NT2/D1 (cell line): ENCODE data around the gene GAS2L3.

Experiments used
- YY1 ChIP-seq: IDR thresholded peaks from 2 replicates; pipeline ENCODE4 v1.6.1; 2011; ENCODE audit not compliant: insufficient read length, insufficient read depth
- ZNF274 ChIP-seq: IDR thresholded peaks from 2 replicates; pipeline ENCODE4 v1.6.1; 2011; ENCODE audit warnings: mild to moderate bottlenecking, low read depth, low read length

DNA sequence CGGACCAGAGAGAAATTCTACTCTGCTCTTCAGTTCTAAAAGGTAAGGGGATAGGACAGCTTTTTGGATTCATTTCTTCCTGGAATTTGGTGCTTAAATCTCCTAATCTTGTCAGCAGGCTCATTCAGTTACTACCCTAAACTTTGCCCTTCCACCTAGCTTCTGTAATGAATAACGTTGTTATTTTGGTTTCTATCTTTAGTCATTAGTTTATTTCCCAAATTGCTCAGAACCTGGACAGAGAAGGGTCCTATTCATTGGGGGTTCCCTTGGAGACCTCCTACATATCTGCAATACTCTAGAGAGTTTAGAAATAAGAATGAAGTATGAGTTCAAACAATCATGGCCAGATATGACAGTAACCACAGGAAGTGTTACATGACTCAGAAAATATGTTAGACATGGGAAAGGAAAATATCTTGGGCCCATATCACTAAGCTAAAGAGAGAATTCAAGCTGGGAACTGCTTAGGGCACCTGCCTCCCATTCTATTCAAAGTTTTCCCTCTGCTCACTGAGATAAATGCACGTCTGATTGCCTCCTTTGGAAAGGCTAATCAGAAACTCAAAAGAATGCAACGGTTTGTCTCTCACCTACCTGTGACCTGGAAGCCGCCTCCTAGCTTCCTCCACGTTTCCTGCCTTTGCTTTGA, 87.9 kb downstream of the GAS2L3 start:
- no peak for TF ChIP-seq YY1
- no peak for TF ChIP-seq ZNF274
